HG03571 (cell line): ENCODE measurements around the gene WDR33.

ENCODE experiments used
- ATAC-seq: cut with Tn5 transposase; IDR thresholded peaks from one replicate; pipeline ENCODE4 v1.9.1; 2021; ENCODE audit not compliant: unreplicated experiment

Gene WDR33

DNA sequence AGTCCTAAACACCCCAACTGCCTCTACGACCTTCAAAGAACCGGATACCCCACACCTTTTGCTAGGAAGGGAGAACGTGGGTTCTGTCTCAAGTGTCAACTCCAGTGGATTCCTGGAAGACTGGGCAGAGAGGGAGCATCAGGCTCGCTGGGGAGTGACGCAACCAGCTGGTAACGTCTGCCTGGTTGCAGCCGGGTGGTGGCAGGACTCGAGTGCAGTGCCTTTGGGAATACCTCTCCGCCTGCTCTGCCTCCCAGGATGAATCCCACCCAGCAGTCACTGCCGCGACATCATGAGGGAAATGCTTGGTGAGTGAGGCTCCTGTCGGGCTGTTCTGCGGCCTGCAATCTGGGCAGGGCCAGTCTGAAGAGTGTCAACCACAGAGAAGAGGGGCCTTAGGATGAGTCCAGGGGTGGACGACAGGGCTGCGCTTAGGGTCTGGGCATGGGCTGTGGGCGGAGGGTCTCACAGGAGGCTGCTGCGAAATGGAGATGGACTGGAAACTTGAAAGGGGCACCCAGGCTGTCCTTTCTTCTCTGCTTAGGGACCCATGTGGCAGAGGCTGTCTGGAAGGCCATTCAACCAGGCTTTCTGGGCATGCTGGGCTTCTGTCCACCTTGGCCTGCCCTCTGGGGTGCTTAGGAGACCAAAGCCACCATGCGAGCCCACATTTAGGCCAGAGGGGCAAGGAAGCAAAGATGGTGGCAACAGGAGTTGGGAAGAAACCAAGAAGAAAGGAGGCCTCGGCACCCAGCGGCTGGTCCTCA lies 152.1 kb downstream of the WDR33 start:
- ATAC-seq = no peak

DNA sequence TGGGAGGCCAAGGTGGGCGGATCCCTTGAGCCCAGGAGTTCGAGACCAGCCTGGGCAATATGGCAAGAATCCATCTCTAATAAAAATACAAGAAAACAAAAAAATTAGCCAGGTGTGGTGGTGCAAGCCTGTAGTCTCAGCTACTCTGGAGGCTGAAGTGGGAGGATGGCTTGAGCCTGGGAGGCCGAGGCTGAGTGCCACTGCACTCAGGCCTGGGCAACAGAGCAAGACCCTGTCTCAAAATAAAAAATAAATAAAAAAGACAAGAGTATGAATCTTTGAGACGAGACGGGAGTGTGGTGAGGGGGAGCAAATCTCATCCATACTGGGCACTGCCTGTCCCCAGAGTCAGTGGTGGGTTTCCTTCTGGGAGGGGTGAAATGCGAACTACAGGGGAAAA lies 152.8 kb downstream of the WDR33 start:
- no peak for ATAC-seq

GRCh38 chr2:127657232-127657595 lies 153.8 kb downstream of the WDR33 start:
- ATAC-seq = no peak

- no peak for ATAC-seq
Observed at GRCh38 chr2:127656569-127657231, 154.3 kb downstream of the WDR33 start.

- no peak for ATAC-seq
Observed at GRCh38 chr2:127655209-127656073, 155.5 kb downstream of the WDR33 start.

GRCh38 chr2:127654838-127655175 lies 156.2 kb downstream of the WDR33 start:
- ATAC-seq = no peak

- ATAC-seq = no peak
Observed at GRCh38 chr2:127654084-127654837, 156.7 kb downstream of the WDR33 start.

- ATAC-seq = no peak
Observed at GRCh38 chr2:127653421-127654083, 157.4 kb downstream of the WDR33 start.

DNA sequence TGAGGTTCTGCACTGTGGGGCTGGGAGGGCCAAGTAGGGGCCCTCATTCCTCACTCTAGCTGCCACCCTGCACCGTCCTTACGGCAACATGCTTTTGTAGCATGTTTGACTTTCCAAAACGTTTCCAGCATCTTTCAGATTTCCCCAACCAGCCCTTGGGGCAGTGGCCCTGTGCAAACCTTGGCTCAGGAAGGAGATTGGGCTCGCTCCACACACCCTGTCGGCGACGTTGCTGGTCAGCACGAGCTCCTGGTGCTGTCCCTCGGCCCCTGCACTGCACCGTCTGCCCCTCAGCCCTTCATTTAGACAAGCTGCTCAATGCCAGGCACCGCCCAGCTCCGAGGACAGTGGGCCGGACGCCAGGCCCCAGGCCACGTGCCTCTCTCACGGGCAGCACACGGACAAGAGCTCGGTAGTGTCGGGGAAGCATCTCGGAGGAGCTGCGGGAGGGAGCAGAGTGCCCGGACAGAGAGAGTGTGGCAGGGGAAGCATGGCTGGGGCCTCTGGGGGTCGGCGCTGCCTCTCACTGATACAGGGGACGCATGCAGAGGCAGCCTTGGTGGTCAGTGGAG lies 158.1 kb downstream of the WDR33 start:
- no peak for ATAC-seq

DNA sequence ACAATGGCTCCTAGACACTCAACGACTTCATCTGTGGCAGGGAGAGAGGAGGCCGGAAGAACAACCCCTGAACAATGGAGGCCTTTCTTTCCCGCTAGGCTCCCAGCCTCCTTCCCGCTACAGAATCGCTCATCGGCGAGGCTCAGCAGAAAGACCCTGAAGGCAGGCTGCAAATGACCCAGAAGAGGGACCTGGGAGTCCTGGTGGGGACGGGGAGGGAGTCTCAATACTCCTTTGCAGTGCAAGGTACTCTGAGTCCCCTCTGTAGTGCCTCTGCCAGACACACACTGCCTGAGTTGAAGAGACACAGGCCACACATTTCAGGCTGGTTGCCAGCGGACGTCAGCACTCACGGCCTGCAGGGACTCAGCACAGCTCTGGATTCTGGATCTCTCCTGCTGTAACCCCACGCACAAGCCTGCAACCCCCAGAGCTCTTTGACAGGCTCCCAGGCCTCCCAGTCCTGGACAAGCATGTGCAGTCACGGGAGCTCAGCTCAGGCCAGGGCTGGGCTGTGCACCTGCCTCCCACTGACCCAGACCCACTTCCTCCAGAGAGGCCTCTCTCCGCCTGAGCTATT lies 158.9 kb downstream of the WDR33 start:
- no peak for ATAC-seq

DNA sequence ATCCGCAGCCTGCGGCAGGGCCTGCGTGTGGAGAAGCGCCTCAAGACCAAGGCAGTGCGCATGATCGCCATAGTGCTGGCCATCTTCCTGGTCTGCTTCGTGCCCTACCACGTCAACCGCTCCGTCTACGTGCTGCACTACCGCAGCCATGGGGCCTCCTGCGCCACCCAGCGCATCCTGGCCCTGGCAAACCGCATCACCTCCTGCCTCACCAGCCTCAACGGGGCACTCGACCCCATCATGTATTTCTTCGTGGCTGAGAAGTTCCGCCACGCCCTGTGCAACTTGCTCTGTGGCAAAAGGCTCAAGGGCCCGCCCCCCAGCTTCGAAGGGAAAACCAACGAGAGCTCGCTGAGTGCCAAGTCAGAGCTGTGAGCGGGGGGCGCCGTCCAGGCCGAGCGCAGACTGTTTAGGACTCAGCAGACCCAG lies 159.6 kb downstream of the WDR33 start:
- no peak for ATAC-seq
